Mesenchymal stem cell (in vitro differentiated cells and primary cell): ENCODE data around the gene UGT2B7.

Source experiments
- DNase-seq: peaks from one replicate; pipeline ENCODE4 v3.0.0-alpha.2; 2013
- H2AFZ ChIP-seq: one replicate; pipeline ENCODE4 v1.6.1; 2013; ENCODE audit warnings: low read depth, mild to moderate bottlenecking, control low read depth, inconsistent platforms, low read length, moderate library complexity
- H2AK5ac ChIP-seq: 2 replicates; pipeline ENCODE4 v1.6.1; 2013; ENCODE audit warnings: low read length, moderate library complexity, mild to moderate bottlenecking, inconsistent platforms; ENCODE audit not compliant: severe bottlenecking
- H2BK120ac ChIP-seq: one replicate; pipeline ENCODE4 v1.6.1; 2013; ENCODE audit warnings: low read depth, mild to moderate bottlenecking, inconsistent platforms, low read length, moderate library complexity
- H2BK12ac ChIP-seq, 2 experiments: one replicate each; pipeline ENCODE4 v1.6.1; 2013; ENCODE audit warnings: inconsistent platforms in 2 of 2, low read length in 2 of 2, mild to moderate bottlenecking in 2 of 2, moderate library complexity in 2 of 2, control low read depth in 1 of 2
- H2BK15ac ChIP-seq: one replicate; pipeline ENCODE4 v1.6.1; 2013; ENCODE audit warnings: mild to moderate bottlenecking, low read depth, inconsistent platforms; ENCODE audit not compliant: poor library complexity, severe bottlenecking
- H2BK5ac ChIP-seq: 2 replicates; pipeline ENCODE4 v1.6.1; 2013; ENCODE audit warnings: low read depth, mild to moderate bottlenecking, low read length, control low read depth, inconsistent platforms; ENCODE audit not compliant: poor library complexity, severe bottlenecking
- H3K14ac ChIP-seq, 2 experiments: one replicate each; pipeline ENCODE4 v1.6.1; 2013; ENCODE audit warnings: inconsistent platforms in 2 of 2, low read length in 2 of 2, control low read depth in 1 of 2, mild to moderate bottlenecking in 1 of 2, moderate library complexity in 1 of 2
- H3K18ac ChIP-seq, 2 experiments: one replicate each; pipeline ENCODE4 v1.6.1; 2013; ENCODE audit warnings: inconsistent platforms in 2 of 2, low read length in 2 of 2, control low read depth in 1 of 2, low read depth in 1 of 2, mild to moderate bottlenecking in 1 of 2
- H3K23ac ChIP-seq, 2 experiments: one replicate each; pipeline ENCODE4 v1.6.1; 2013; ENCODE audit warnings: inconsistent platforms in 2 of 2, low read length in 2 of 2, mild to moderate bottlenecking in 2 of 2, moderate library complexity in 2 of 2, control low read depth in 1 of 2
- H3K27ac ChIP-seq: 2 replicates; pipeline ENCODE4 v1.5.1; 2013; ENCODE audit warnings: mild to moderate bottlenecking, moderate library complexity, low read length, control low read depth, inconsistent platforms; ENCODE audit not compliant: poor library complexity, severe bottlenecking
- H3K27me3 ChIP-seq, 2 experiments: 2 replicates each; pipeline versions ENCODE4 v1.6.1 to v1.7.0; 2013; ENCODE audit warnings: low read length in 2 of 2, mild to moderate bottlenecking in 2 of 2, moderate library complexity in 2 of 2, control low read depth in 1 of 2, inconsistent platforms in 1 of 2; ENCODE audit not compliant: control insufficient read depth in 1 of 2, insufficient read depth in 1 of 2
- H3K36me3 ChIP-seq, 2 experiments: 2 replicates each; pipeline versions ENCODE4 v1.6.1 to v1.7.0; 2013; ENCODE audit warnings: low read length in 2 of 2, control low read depth in 1 of 2, inconsistent platforms in 1 of 2, low read depth in 1 of 2, mild to moderate bottlenecking in 1 of 2; ENCODE audit not compliant: insufficient read depth in 2 of 2, control insufficient read depth in 1 of 2
- H3K4ac ChIP-seq, 2 experiments: one replicate each; pipeline ENCODE4 v1.6.1; 2013; ENCODE audit warnings: inconsistent platforms in 2 of 2, low read length in 2 of 2, mild to moderate bottlenecking in 2 of 2, moderate library complexity in 2 of 2, control low read depth in 1 of 2, low read depth in 1 of 2
- H3K4me1 ChIP-seq: 2 replicates; pipeline ENCODE4 v1.6.1; 2013; ENCODE audit warnings: low read depth, low read length, control low read depth; ENCODE audit not compliant: control insufficient read depth, insufficient read depth
- H3K4me2 ChIP-seq: 2 replicates; pipeline ENCODE4 v1.6.1; 2013; ENCODE audit warnings: low read length, mild to moderate bottlenecking, inconsistent platforms; ENCODE audit not compliant: poor library complexity, severe bottlenecking
- H3K4me3 ChIP-seq, 2 experiments: 2 replicates each; pipeline versions ENCODE4 v1.5.1 to v1.7.0; 2013; ENCODE audit warnings: low read length in 2 of 2, mild to moderate bottlenecking in 2 of 2, control low read depth in 1 of 2, low read depth in 1 of 2; ENCODE audit not compliant: insufficient read depth in 1 of 2
- H3K79me1 ChIP-seq: replicated peaks from 2 replicates; pipeline ENCODE4 v1.6.1; 2013; ENCODE audit warnings: mild to moderate bottlenecking, control low read depth, low read length, inconsistent platforms; ENCODE audit not compliant: poor library complexity, severe bottlenecking
- H3K9ac ChIP-seq: 2 replicates; pipeline ENCODE4 v1.7.0; 2013; ENCODE audit warnings: mild to moderate bottlenecking, low read length, moderate library complexity
- H3K9me3 ChIP-seq: 2 replicates; pipeline ENCODE4 v1.7.0; 2013; ENCODE audit warnings: mild to moderate bottlenecking, low read length; ENCODE audit not compliant: control insufficient read depth
- H4K8ac ChIP-seq: one replicate; pipeline ENCODE4 v1.6.1; 2013; ENCODE audit warnings: inconsistent platforms, mild to moderate bottlenecking, low read length, moderate library complexity
- H4K91ac ChIP-seq: one replicate; pipeline ENCODE4 v1.6.1; 2013; ENCODE audit warnings: mild to moderate bottlenecking, low read length, inconsistent platforms
- WGBS: methylation state at CpG from one replicate; pipeline ENCODE4 v1.1.7; 2013; ENCODE audit warnings: mixed read lengths; 5-methylcytosine and 5-hydroxymethylcytosine counted together

Gene UGT2B7

DNA sequence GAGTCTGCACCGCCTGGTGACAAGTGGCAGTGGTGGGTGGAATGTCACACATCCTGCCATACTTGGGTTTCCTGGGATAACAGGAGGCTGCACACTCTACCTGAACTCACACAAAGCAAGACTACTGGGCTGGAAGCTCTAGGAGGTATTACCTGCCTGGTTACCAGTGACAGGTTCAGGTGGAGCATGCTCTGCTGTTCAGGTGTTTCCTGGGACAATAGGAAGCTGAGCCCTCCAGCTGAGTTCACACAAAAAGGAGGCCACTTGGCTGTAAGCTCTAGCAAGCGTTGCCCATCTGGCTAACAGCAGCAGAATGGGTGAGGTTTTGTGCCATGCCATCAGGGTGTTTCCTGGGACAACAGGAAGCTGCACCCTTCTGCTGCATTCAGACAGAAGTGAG, 17.4 kb upstream of the UGT2B7 start:
- 93% methylated on average over 2 of the region's 2 CpGs for WGBS
- H4K8ac ChIP-seq = no peak overlapping the region
- peaks cover 6% of the 10 kb centered on the region for H3K4me1 ChIP-seq
- no peaks in the 10 kb centered on the region for H3K27me3 ChIP-seq
- no peak overlapping the region for H3K4me2 ChIP-seq
- no peak overlapping the region for H3K27ac ChIP-seq
- H3K36me3 ChIP-seq = peaks cover 0 to 9% of the 10 kb centered on the region in 2 experiments
- H2BK5ac ChIP-seq = no peak overlapping the region
- H2BK120ac ChIP-seq = no peak overlapping the region
- no peak overlapping the region for H3K4me3 ChIP-seq
- no peak overlapping the region for H2BK15ac ChIP-seq
- H3K18ac ChIP-seq = no peak overlapping the region
- H2AK5ac ChIP-seq = no peak overlapping the region
- H3K23ac ChIP-seq = no peak overlapping the region
- no peak overlapping the region for H3K4ac ChIP-seq
- H2AFZ ChIP-seq = no peak overlapping the region
- H3K79me1 ChIP-seq = no peaks in the 10 kb centered on the region
- DNase-seq = no peak
- no peak overlapping the region for H2BK12ac ChIP-seq
- no peak overlapping the region for H3K9ac ChIP-seq
- no peak overlapping the region for H4K91ac ChIP-seq
- no peak overlapping the region for H3K14ac ChIP-seq
- peaks cover 4% of the 10 kb centered on the region for H3K9me3 ChIP-seq

DNA sequence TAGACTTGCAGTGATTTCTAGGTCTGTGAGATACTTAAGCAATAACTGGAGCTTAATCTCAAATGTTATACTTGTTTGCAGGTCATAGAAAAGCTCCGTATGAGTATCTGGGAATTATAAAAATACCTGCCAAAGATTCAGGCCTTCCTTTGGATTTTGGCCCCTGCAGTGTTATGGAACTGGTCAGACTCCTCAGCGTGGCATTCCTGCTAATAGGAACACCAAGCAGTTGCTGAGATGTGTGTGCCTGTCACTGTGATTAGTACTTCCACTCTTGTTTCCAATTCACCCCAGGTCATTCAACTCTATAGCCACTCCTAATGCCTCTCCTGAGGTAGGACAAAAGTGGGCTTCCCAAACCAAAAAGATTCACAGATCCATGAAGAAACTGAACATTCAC, 7.8 kb upstream of the UGT2B7 start:
- Histone ChIP-seq H3K27me3 (no peaks in the 10 kb centered on the region), H2BK5ac (no peak overlapping the region), H2BK12ac (peak overlapping the region in 1 of 2 experiments; percentile 24), H4K91ac (no peak overlapping the region), H3K9ac (no peak overlapping the region), H3K4ac (no peak overlapping the region), H3K4me3 (no peak overlapping the region), H2AFZ (no peak overlapping the region), H3K18ac (no peak overlapping the region), H3K4me1 (peaks cover 7% of the 10 kb centered on the region), H3K79me1 (peaks cover 3% of the 10 kb centered on the region), H3K14ac (no peak overlapping the region), H4K8ac (no peak overlapping the region), H2AK5ac (no peak overlapping the region), H3K27ac (peak overlapping the region; percentile 21), H2BK120ac (no peak overlapping the region), H3K9me3 (no peaks in the 10 kb centered on the region), H3K4me2 (no peak overlapping the region), H3K36me3 (peaks cover 0 to 12% of the 10 kb centered on the region in 2 experiments), H2BK15ac (no peak overlapping the region), H3K23ac (no peak overlapping the region)
- no peak for DNase-seq
- WGBS = 66% methylated on average over 2 of the region's 2 CpGs

DNA sequence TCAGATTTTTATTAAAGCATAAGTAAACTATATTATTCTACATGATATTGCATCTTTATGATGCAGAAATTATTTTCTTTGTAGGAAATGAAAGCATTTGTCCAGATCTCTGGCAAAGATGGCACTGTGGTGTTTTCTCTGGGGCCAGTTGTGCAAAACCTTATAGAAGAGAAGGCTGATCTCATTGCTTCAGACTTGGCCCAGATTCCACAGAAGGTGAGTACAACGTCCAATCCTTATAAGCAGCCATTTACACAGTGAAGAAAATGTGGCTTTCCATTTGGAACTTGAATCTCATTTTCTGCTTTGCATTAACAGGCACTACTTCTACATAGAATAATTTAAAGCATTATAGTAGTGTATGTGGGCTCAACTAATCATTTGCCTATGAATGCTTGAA, 6.9 kb upstream of the UGT2B7 start:
- Histone ChIP-seq H2AFZ (no peak overlapping the region), H3K79me1 (peaks cover 3% of the 10 kb centered on the region), H2BK15ac (no peak overlapping the region), H3K4me3 (no peak overlapping the region), H3K36me3 (peaks cover 0 to 14% of the 10 kb centered on the region in 2 experiments), H3K4me1 (peaks cover 7% of the 10 kb centered on the region), H3K14ac (no peak overlapping the region), H2BK120ac (no peak overlapping the region), H3K9ac (no peak overlapping the region), H4K8ac (no peak overlapping the region), H3K18ac (no peak overlapping the region), H4K91ac (no peak overlapping the region), H3K27me3 (no peaks in the 10 kb centered on the region), H3K27ac (no peak overlapping the region), H3K4ac (no peak overlapping the region), H2BK12ac (no peak overlapping the region), H3K4me2 (no peak overlapping the region), H3K23ac (no peak overlapping the region), H2AK5ac (no peak overlapping the region), H3K9me3 (no peaks in the 10 kb centered on the region), H2BK5ac (no peak overlapping the region)
- WGBS = 100% methylated on average over 1 of the region's 1 CpG
- DNase-seq = no peak

DNA sequence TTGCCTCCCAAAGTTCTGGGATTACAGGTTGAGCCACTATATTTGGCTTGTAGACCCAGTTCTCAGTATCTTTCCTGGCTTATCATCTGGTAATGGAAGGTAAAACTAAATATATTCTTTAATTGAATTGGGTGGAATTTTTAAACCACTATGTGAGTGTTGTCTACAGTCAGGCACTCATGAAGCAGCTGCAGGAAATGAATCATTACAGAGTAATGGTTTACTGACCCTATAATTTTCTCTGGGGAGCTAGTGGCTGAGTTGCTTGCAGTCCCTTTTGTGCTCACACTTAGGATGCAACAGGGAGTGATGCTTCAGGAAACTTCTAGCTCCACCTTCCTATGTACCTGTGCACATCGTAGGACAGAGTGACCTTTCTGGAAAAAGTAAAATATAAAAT, 4.1 kb upstream of the UGT2B7 start:
- Histone ChIP-seq H3K4me2 (no peak overlapping the region), H3K4me3 (no peak overlapping the region), H4K8ac (no peak overlapping the region), H3K36me3 (peaks cover 0 to 12% of the 10 kb centered on the region in 2 experiments), H3K27ac (peak overlapping the region; percentile 83), H3K23ac (no peak overlapping the region), H2BK12ac (peak overlapping the region in 1 of 2 experiments; percentile 13), H2AK5ac (no peak overlapping the region), H2BK120ac (no peak overlapping the region), H3K79me1 (peaks cover 3% of the 10 kb centered on the region), H2AFZ (no peak overlapping the region), H3K27me3 (no peaks in the 10 kb centered on the region), H2BK15ac (no peak overlapping the region), H3K9me3 (no peaks in the 10 kb centered on the region), H3K9ac (no peak overlapping the region), H2BK5ac (peak overlapping the region; percentile 3), H3K4ac (no peak overlapping the region), H4K91ac (no peak overlapping the region), H3K18ac (no peak overlapping the region), H3K14ac (no peak overlapping the region), H3K4me1 (peaks cover 7% of the 10 kb centered on the region)
- DNase-seq = peak; percentile 65
- no CpG with 5 or more reads among the region's 1 CpG for WGBS
